HCT116 (cell line): ENCODE measurements around the gene FTO. TPM values are rescaled to one million over a fixed set of nuclear protein-coding genes. Genes with fewer than 3 reads are reported as not detected.

Experiments
- ATAC-seq: fragments of 200-7000 bp; cut with Tn5 transposase; 2 replicates; pipeline ENCODE4 v1.9.1; 2020; ENCODE audit warnings: mild to moderate bottlenecking, moderate library complexity
- BruUV-seq: library from RNA; stranded (reverse); fragments of 400-500 nt; replicated peaks from 2 replicates; lab custom pipeline; 2021; lab: Mats Ljungman, UMichigan
- CTCF ChIA-PET: fragments of 300-600 bp; sonication (Branson Sonifier 250); formaldehyde crosslinking; loops from one replicate; lab custom pipeline; 2021; ENCODE audit warnings: antibody characterized with exemption; lab: Charles Lee
- POLR2A ChIA-PET: fragments of 300-600, 350-600 bp; sonication (Branson Sonifier 250); formaldehyde crosslinking; loops from one replicate; lab custom pipeline; 2021; ENCODE audit warnings: antibody characterized with exemption; lab: Charles Lee
- RAD21 ChIA-PET, 2 experiments: fragments of 300-600 bp; sonication (Branson Sonifier 250); formaldehyde crosslinking; loops; one replicate each; lab custom pipeline; 2023; ENCODE audit warnings: low total read pairs in 2 of 2; ENCODE audit not compliant: uncharacterized antibody in 2 of 2, unreplicated experiment in 2 of 2, low non-redundant PET in 1 of 2; lab: Charles Lee
- DNase-seq: peaks from one replicate; pipeline ENCODE4 v3.0.0-alpha.2; 2010; ENCODE audit warnings: low read depth, low spot score
- H2AFZ ChIP-seq: fragments of 200-600 bp; shearing (Covaris generic), sonication (generic); 2 replicates; pipeline ENCODE4 v1.6.1; 2017; ENCODE audit warnings: low read depth, mixed run types, mixed read lengths, antibody characterized with exemption, low read length; ENCODE audit not compliant: poor library complexity, severe bottlenecking
- H3K27ac ChIP-seq: 2 replicates; pipeline ENCODE4 v1.5.1; 2012; ENCODE audit warnings: low read depth, low read length
- H3K27me3 ChIP-seq: fragments of 200-600 bp; sonication (generic); 2 replicates; pipeline ENCODE4 v1.6.1; 2016; ENCODE audit warnings: mixed run types, low read length, mixed read lengths; ENCODE audit not compliant: insufficient read depth
- H3K36me3 ChIP-seq, 2 experiments: fragments of 200-500 bp in 1 of 2; fragments of 200-600 bp in 1 of 2; sonication (Bioruptor generic) in 1 of 2; sonication (generic) in 1 of 2; 2 replicates each; pipeline versions ENCODE4 v1.5.1 to v1.6.1; 2014 to 2016; ENCODE audit warnings: low read length in 2 of 2, inconsistent platforms in 1 of 2, mixed read lengths in 1 of 2, mixed run types in 1 of 2; ENCODE audit not compliant: insufficient read depth in 2 of 2, control insufficient read depth in 1 of 2
- H3K4me1 ChIP-seq, 2 experiments: fragments of 200-600 bp in 1 of 2; sonication (generic) in 1 of 2; 2 replicates each; pipeline versions ENCODE4 v1.5.1 to v1.6.1; 2012 to 2017; ENCODE audit warnings: low read length in 2 of 2, inconsistent platforms in 1 of 2, mild to moderate bottlenecking in 1 of 2, mixed read lengths in 1 of 2, mixed run types in 1 of 2, moderate library complexity in 1 of 2; ENCODE audit not compliant: insufficient read depth in 2 of 2, control insufficient read depth in 1 of 2
- H3K4me2 ChIP-seq: fragments of 200-600 bp; sonication (generic); 2 replicates; pipeline ENCODE4 v1.6.1; 2017; ENCODE audit warnings: mixed run types, low read length, mixed read lengths
- H3K4me3 ChIP-seq, 2 experiments: fragments of 200-600 bp in 1 of 2; sonication (generic) in 1 of 2; replicated peaks in 1 of 2; 2 replicates each; pipeline ENCODE4 v1.5.1; 2011 to 2016; ENCODE audit warnings: low read length in 2 of 2, control low read depth in 1 of 2, low read depth in 1 of 2, mild to moderate bottlenecking in 1 of 2, mixed read lengths in 1 of 2, mixed run types in 1 of 2
- H3K79me2 ChIP-seq: fragments of 200-600 bp; sonication (generic); 2 replicates; pipeline ENCODE4 v1.6.1; 2017; ENCODE audit warnings: mild to moderate bottlenecking, mixed run types, low read length, moderate library complexity, mixed read lengths; ENCODE audit not compliant: insufficient read depth
- H3K9ac ChIP-seq: fragments of 200-600 bp; sonication (generic); 2 replicates; pipeline ENCODE4 v1.6.1; 2016; ENCODE audit warnings: low read length, mixed read lengths
- H3K9me2 ChIP-seq: fragments of 200-600 bp; sonication (generic), shearing (Covaris generic); 2 replicates; pipeline ENCODE4 v1.6.1; 2017; ENCODE audit warnings: mixed run types, mild to moderate bottlenecking, moderate library complexity; ENCODE audit not compliant: insufficient read depth
- H3K9me3 ChIP-seq, 2 experiments: fragments of 200-500 bp in 1 of 2; fragments of 200-600 bp in 1 of 2; sonication (Bioruptor generic) in 1 of 2; sonication (generic) in 1 of 2; 2 replicates each; pipeline ENCODE4 v1.6.1; 2014 to 2017; ENCODE audit warnings: low read length in 2 of 2, mixed read lengths in 2 of 2, inconsistent platforms in 1 of 2, low read depth in 1 of 2, mild to moderate bottlenecking in 1 of 2, mixed run types in 1 of 2, moderate library complexity in 1 of 2; ENCODE audit not compliant: control insufficient read depth in 1 of 2, insufficient read depth in 1 of 2
- H4K20me1 ChIP-seq: fragments of 200-600 bp; sonication (generic), shearing (Covaris generic); 2 replicates; pipeline ENCODE4 v1.6.1; 2017; ENCODE audit warnings: mixed run types, mild to moderate bottlenecking, moderate library complexity; ENCODE audit not compliant: insufficient read depth
- CTCF ChIP-seq, 3 experiments: fragments of 200-600 bp in 1 of 3; sonication (generic) in 1 of 3; IDR thresholded peaks in 2 of 3; conservative IDR thresholded peaks in 1 of 3; 2 replicates each; pipeline ENCODE4 v1.5.1; 2012 to 2017; ENCODE audit warnings: low read depth in 2 of 3, low read length in 2 of 3, antibody characterized with exemption in 1 of 3, borderline replicate concordance in 1 of 3, control low read depth in 1 of 3, mild to moderate bottlenecking in 1 of 3, mixed read lengths in 1 of 3, mixed run types in 1 of 3, moderate library complexity in 1 of 3; ENCODE audit not compliant: insufficient read depth in 1 of 3
- EGR1 ChIP-seq: IDR thresholded peaks from 2 replicates; pipeline ENCODE4 v1.6.1; 2012; ENCODE audit warnings: low read depth
- FOSL1 ChIP-seq: IDR thresholded peaks from 2 replicates; pipeline ENCODE4 v1.6.1; 2012; ENCODE audit warnings: low read depth
- JUND ChIP-seq: IDR thresholded peaks from 2 replicates; pipeline ENCODE4 v1.6.1; 2012
- POLR2A ChIP-seq: IDR thresholded peaks from 2 replicates; pipeline ENCODE4 v1.7.0; 2011; ENCODE audit warnings: borderline replicate concordance; ENCODE audit not compliant: insufficient read depth, insufficient read length; ENCODE audit errors: extremely low read depth
- POLR2AphosphoS5 ChIP-seq: IDR thresholded peaks from 2 replicates; pipeline ENCODE4 v1.6.1; 2011; ENCODE audit warnings: mild to moderate bottlenecking, low read depth, low read length, moderate library complexity
- SRF ChIP-seq: IDR thresholded peaks from 2 replicates; pipeline ENCODE4 v1.6.1; 2012; ENCODE audit warnings: low read depth
- YY1 ChIP-seq: IDR thresholded peaks from 2 replicates; pipeline ENCODE4 v1.6.1; 2011; ENCODE audit warnings: low read length, low read depth, moderate library complexity, mild to moderate bottlenecking; ENCODE audit not compliant: insufficient replicate concordance; ENCODE audit errors: extremely low read depth
- ZFX ChIP-seq: fragments of 450-650 bp; IDR thresholded peaks from 2 replicates; pipeline ENCODE4 v1.6.1; 2017
- intact Hi-C: fragments of 100-400 bp; cut with micrococcal nuclease; formaldehyde crosslinking; loops from 2 replicates; pipeline ENCODE4 v1.10.0; 2022
- total RNA-seq: library from RNA; stranded (reverse); gene quantifications from one replicate; pipeline ENCODE4 v1.2.1, GENCODE V29; 2021; ENCODE audit not compliant: unreplicated experiment
- TF ChIP-seq, protein P1 (sequence below): IDR thresholded peaks from 2 replicates; pipeline ENCODE4 v1.6.1; 2012

FTO gene
- total RNA-seq, 1 experiment from 2014 or later: 55.2 TPM

DNA sequence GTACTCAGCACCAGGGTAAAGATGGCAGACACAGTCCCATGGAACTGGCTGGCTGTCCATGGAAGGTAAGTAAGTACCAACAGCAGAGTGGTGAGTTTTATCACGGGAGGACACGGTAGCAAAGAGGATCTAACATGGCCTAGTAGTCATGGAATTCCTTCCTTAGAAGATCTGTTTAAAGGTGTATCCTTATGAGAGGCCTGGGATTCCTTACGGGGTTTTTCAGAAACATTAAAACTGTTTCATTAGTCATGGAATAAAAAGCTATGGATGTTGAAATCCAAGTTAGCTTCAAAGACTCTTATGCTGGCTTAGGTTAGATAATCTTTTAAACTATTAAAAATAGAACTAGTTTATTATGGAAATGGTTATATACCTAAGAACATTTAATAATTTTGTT, 7.4 kb downstream of the FTO start:
- H3K9me2 ChIP-seq: no peaks in the 10 kb centered on the region
- TF ChIP-seq JUND (no peak), YY1 (no peak), ZFX (no peak), POLR2A (no peak), CTCF (IDR thresholded peaks at IDR 0.05 in 2 of 3, conservative IDR thresholded peaks at IDR 0.05 in 1 of 3; ENCODE audit: borderline replicate concordance in 1 of 3, insufficient read depth in 1 of 3, low read depth in 2 of 3, low read length in 2 of 3) (no peak), EGR1 (no peak), SRF (no peak), FOSL1 (no peak)
- TF ChIP-seq, protein P1, sequence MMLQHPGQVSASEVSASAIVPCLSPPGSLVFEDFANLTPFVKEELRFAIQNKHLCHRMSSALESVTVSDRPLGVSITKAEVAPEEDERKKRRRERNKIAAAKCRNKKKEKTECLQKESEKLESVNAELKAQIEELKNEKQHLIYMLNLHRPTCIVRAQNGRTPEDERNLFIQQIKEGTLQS: no peak
- no peak overlapping the region for H3K4me3 ChIP-seq
- peaks cover 68% of the 10 kb centered on the region for H3K79me2 ChIP-seq
- H3K27me3 ChIP-seq: no peaks in the 10 kb centered on the region
- H3K27ac ChIP-seq: no peak overlapping the region
- ATAC-seq (no peak), DNase-seq (no peak)
- H4K20me1 ChIP-seq: no peaks in the 10 kb centered on the region
- RAD21 ChIA-PET: no interaction called here
- H3K9ac ChIP-seq: no peak overlapping the region
- no peak overlapping the region for H3K4me2 ChIP-seq
- H3K36me3 ChIP-seq: no peaks in the 10 kb centered on the region
- intact Hi-C loops: no loop called here
- CTCF ChIA-PET: no interaction called here
- POLR2A ChIA-PET: no interaction called here
- H3K4me1 ChIP-seq: no peaks in the 10 kb centered on the region
- H3K9me3 ChIP-seq: no peaks in the 10 kb centered on the region
- no peak overlapping the region for H2AFZ ChIP-seq
- BruUV-seq: no TSS peak

- Histone ChIP-seq H3K9me2 (no peaks in the 10 kb centered on the region), H3K36me3 (no peaks in the 10 kb centered on the region), H3K9ac (no peak overlapping the region), H3K27ac (no peak overlapping the region), H3K4me2 (no peak overlapping the region), H3K27me3 (no peaks in the 10 kb centered on the region), H2AFZ (no peak overlapping the region), H3K4me3 (no peak overlapping the region), H4K20me1 (no peaks in the 10 kb centered on the region), H3K79me2 (peaks cover 72% of the 10 kb centered on the region), H3K9me3 (no peaks in the 10 kb centered on the region), H3K4me1 (no peaks in the 10 kb centered on the region)
- intact Hi-C loops: no loop called here
- CTCF ChIA-PET: no interaction called here
- RAD21 ChIA-PET: no interaction called here
- no TSS peak for BruUV-seq
- DNase-seq (no peak), ATAC-seq (no peak)
- TF ChIP-seq POLR2AphosphoS5: no peak
- TF ChIP-seq, protein P1: no peak
- POLR2A ChIA-PET: no interaction called here
Measured at GRCh38 chr16:53712065-53712464, 8.1 kb downstream of the FTO start.
